Measurements from ENCODE around the gene IL6R. TPM values are rescaled to one million over a fixed set of nuclear protein-coding genes. Genes with fewer than 3 reads are reported as not detected.

Gene IL6R
- total and polyA plus RNA-seq, 2 donors (not counting 1 experiment from before 2014, with no cell fraction given) = 3.5 to 5.3 TPM

GRCh38 chr1:154460695-154461260 lies 55.6 kb downstream of the IL6R start:
- WGBS (ENCODE audit: insufficient coverage) = 84% methylated on average over 12 of the region's 15 CpGs
- H3K4me1 ChIP-seq (ENCODE audit: control insufficient read depth in 2 of 2, insufficient read depth in 2 of 2, low read length in 2 of 2) = no peaks in the 10 kb centered on the region
- H3K4me2 ChIP-seq (replicated peaks; ENCODE audit: low read depth, low read length, poor library complexity, severe bottlenecking) = no peak overlapping the region
- Mint-ChIP-seq H3K9me3 (ENCODE audit: insufficient read depth) (no peaks in the 10 kb centered on the region), H3K27me3 (no peaks in the 10 kb centered on the region), H3K4me1 (no peaks in the 10 kb centered on the region), H3K4me3 (no peak overlapping the region), H3K27ac (no peak overlapping the region)
- no peaks in the 10 kb centered on the region for H3K36me3 ChIP-seq (replicated peaks in 1 of 2; ENCODE audit: control extremely low read depth in 1 of 2, control insufficient read depth in 1 of 2, extremely low read depth in 1 of 2, insufficient read depth in 2 of 2, low read length in 1 of 2)
- no peak overlapping the region for H3K4me3 ChIP-seq (ENCODE audit: control extremely low read depth in 1 of 5, extremely low read depth in 1 of 5, insufficient read depth in 1 of 5, low read depth in 2 of 5, low read length in 4 of 5)
- intact Hi-C loops (cut with micrococcal nuclease) = no loop called here
- H3K27ac ChIP-seq (ENCODE audit: low read length in 2 of 2) = no peak overlapping the region
- ChIA-PET POLR2A (no interaction called here), CTCF (no interaction called here)
- no peaks in the 10 kb centered on the region for H3K79me2 ChIP-seq (ENCODE audit: control insufficient read depth, insufficient read depth, low read length)
- no peak for DNase-seq
- ATAC-seq (ENCODE audit: low read depth) = no peak
- H2AFZ ChIP-seq (ENCODE audit: insufficient read depth, low read depth, low read length, poor library complexity, severe bottlenecking) = no peak overlapping the region
- TF ChIP-seq CTCF (IDR thresholded peaks at IDR 0.05) = no peak
- no peak overlapping the region for H3K9ac ChIP-seq (ENCODE audit: low read length)
- H3K27me3 ChIP-seq (replicated peaks in 1 of 4; ENCODE audit: control extremely low read depth in 1 of 4, control insufficient read depth in 3 of 4, insufficient read depth in 4 of 4, low read length in 3 of 4) = no peaks in the 10 kb centered on the region
- no peaks in the 10 kb centered on the region for H4K20me1 ChIP-seq (ENCODE audit: control insufficient read depth, insufficient read depth, low read length, poor library complexity, severe bottlenecking)
- H3K9me3 ChIP-seq (ENCODE audit: control extremely low read depth in 1 of 3, control insufficient read depth in 2 of 3, insufficient read depth in 1 of 3, low read length in 2 of 3) = no peaks in the 10 kb centered on the region

- DNase-seq = no peak
- no peak for ATAC-seq (ENCODE audit: low read depth)
- no peak overlapping the region for H3K27ac Mint-ChIP-seq
- no peaks in the 10 kb centered on the region for H3K9me3 ChIP-seq (ENCODE audit: control extremely low read depth in 1 of 3, control insufficient read depth in 2 of 3, insufficient read depth in 1 of 3, low read length in 2 of 3)
- H2AFZ ChIP-seq (ENCODE audit: insufficient read depth, low read depth, low read length, poor library complexity, severe bottlenecking) = no peak overlapping the region
- H3K27me3 ChIP-seq (replicated peaks in 1 of 4; ENCODE audit: control extremely low read depth in 1 of 4, control insufficient read depth in 3 of 4, insufficient read depth in 4 of 4, low read length in 3 of 4) = no peaks in the 10 kb centered on the region
- intact Hi-C loops (cut with micrococcal nuclease) = no loop called here
- no peaks in the 10 kb centered on the region for H3K27me3 Mint-ChIP-seq
- H3K4me2 ChIP-seq (replicated peaks; ENCODE audit: low read depth, low read length, poor library complexity, severe bottlenecking) = no peak overlapping the region
- H3K36me3 ChIP-seq (replicated peaks in 1 of 2; ENCODE audit: control extremely low read depth in 1 of 2, control insufficient read depth in 1 of 2, extremely low read depth in 1 of 2, insufficient read depth in 2 of 2, low read length in 1 of 2) = no peaks in the 10 kb centered on the region
- no peaks in the 10 kb centered on the region for H3K79me2 ChIP-seq (ENCODE audit: control insufficient read depth, insufficient read depth, low read length)
- peaks cover 13% of the 10 kb centered on the region for H3K4me1 Mint-ChIP-seq
- peaks cover 0 to 5% of the 10 kb centered on the region in 2 donors for H3K4me1 ChIP-seq (ENCODE audit: control insufficient read depth in 2 of 2, insufficient read depth in 2 of 2, low read length in 2 of 2)
- ChIA-PET POLR2A (no interaction called here), CTCF (interaction anchor here (0.6 to 2.0 kb wide), 3 partner anchors 16 to 1761 kb away, joined by 3 to 4 read pairs (median 3); no protein-coding TSS in a partner anchor)
- no peak overlapping the region for H3K4me3 ChIP-seq (ENCODE audit: control extremely low read depth in 1 of 5, extremely low read depth in 1 of 5, insufficient read depth in 1 of 5, low read depth in 2 of 5, low read length in 4 of 5)
- no peak overlapping the region for H3K4me3 Mint-ChIP-seq
- TF ChIP-seq EZH2 (IDR thresholded peaks at IDR 0.05; ENCODE audit: borderline replicate concordance, insufficient read depth, low read depth, low read length, poor library complexity, severe bottlenecking) (no peak), CTCF (IDR thresholded peaks at IDR 0.05) (no peak)
- no peak overlapping the region for H3K27ac ChIP-seq (ENCODE audit: low read length in 2 of 2)
- no peaks in the 10 kb centered on the region for H4K20me1 ChIP-seq (ENCODE audit: control insufficient read depth, insufficient read depth, low read length, poor library complexity, severe bottlenecking)
- 48% methylated on average over 4 of the region's 4 CpGs for WGBS (ENCODE audit: insufficient coverage)
- no peak overlapping the region for H3K9ac ChIP-seq (ENCODE audit: low read length)
- H3K9me3 Mint-ChIP-seq (ENCODE audit: insufficient read depth) = no peaks in the 10 kb centered on the region
Measured at GRCh38 chr1:154463512-154463990, 58.4 kb downstream of the IL6R start.

Measured in B cell (primary cell).